ENCODE results near the gene IGLL5.

Gene IGLL5

DNA sequence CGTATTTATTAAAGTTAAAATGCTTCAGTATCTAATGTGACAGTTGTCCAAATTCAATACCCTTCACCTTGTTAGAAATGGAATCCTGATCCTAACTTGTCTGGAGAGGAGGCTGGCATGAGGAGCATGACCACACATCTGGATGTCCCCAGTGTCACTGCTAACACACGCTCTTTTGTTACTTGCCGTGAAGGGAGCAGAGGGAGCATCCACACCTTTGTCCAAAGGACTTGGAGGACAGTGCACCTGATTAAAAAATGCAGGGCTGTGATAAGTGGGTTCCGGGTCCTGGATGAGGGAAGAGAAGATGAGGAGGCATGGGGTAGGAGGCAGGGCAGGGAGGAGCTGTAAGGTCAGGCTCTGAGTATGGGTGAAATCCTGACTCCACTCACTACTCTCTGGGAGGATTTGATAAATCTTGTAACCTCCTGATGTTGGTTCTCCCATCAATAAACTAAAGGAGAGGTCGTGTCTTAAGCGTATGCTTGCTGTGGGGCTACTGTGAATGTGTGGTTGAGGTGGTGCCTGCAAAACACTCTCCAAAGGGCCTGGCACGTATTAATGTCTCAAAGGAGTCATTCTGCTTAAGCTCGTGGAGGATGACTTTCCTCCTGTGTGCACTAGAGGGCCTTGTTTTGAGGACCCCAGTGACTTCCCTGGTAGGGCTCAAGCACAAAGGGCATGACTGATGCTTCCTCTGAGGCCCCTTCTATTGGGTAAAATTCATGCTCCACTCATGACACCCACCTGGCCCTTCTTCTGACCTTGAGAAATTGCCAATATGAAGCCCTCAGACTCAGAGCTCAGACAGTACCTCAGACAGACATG lies 16.8 kb upstream of the IGLL5 start:
- no peak overlapping the region for H3K9ac ChIP-seq (ENCODE audit: low read length)

DNA sequence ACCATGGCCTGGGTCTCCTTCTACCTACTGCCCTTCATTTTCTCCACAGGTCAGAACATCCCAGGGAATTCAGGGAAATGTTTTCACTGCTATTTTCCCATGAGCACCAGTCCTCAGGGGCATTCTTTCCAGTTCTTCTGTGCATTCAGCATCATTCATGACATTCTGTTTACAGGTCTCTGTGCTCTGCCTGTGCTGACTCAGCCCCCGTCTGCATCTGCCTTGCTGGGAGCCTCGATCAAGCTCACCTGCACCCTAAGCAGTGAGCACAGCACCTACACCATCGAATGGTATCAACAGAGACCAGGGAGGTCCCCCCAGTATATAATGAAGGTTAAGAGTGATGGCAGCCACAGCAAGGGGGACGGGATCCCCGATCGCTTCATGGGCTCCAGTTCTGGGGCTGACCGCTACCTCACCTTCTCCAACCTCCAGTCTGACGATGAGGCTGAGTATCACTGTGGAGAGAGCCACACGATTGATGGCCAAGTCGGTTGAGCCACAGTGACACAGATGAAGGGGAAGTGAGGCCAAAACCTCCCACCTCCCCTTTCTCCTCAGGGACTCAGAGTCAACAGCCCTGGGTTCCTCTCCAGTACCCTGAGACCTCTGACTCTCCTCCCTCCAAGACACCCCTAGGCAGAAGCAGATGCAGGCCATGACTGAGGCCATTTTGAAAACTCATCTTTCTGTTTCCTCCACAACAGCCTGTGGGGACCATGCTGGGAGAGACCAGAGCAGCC lies 15.9 kb upstream of the IGLL5 start:
- no peaks in the 10 kb centered on the region for H3K36me3 ChIP-seq (replicated peaks; ENCODE audit: low read depth, low read length)
- H4K20me1 ChIP-seq (ENCODE audit: insufficient read depth, low read length): no peaks in the 10 kb centered on the region
- no peak overlapping the region for H3K4me2 ChIP-seq (ENCODE audit: low read length)
- no peaks in the 10 kb centered on the region for H3K4me1 ChIP-seq (ENCODE audit: low read length)
- H3K27ac ChIP-seq (ENCODE audit: low read length): no peak overlapping the region
- no peaks in the 10 kb centered on the region for H3K9me3 ChIP-seq (ENCODE audit: insufficient read depth, low read length)
- no peaks in the 10 kb centered on the region for H3K79me2 ChIP-seq (ENCODE audit: low read length)
- no peak overlapping the region for H2AFZ ChIP-seq (ENCODE audit: low read depth, low read length)
- H3K9ac ChIP-seq (ENCODE audit: low read length): no peak overlapping the region
- H3K27me3 ChIP-seq (ENCODE audit: low read depth, low read length): no peaks in the 10 kb centered on the region
- no peak overlapping the region for H3K4me3 ChIP-seq (ENCODE audit: low read length)
- TF ChIP-seq, protein P1, sequence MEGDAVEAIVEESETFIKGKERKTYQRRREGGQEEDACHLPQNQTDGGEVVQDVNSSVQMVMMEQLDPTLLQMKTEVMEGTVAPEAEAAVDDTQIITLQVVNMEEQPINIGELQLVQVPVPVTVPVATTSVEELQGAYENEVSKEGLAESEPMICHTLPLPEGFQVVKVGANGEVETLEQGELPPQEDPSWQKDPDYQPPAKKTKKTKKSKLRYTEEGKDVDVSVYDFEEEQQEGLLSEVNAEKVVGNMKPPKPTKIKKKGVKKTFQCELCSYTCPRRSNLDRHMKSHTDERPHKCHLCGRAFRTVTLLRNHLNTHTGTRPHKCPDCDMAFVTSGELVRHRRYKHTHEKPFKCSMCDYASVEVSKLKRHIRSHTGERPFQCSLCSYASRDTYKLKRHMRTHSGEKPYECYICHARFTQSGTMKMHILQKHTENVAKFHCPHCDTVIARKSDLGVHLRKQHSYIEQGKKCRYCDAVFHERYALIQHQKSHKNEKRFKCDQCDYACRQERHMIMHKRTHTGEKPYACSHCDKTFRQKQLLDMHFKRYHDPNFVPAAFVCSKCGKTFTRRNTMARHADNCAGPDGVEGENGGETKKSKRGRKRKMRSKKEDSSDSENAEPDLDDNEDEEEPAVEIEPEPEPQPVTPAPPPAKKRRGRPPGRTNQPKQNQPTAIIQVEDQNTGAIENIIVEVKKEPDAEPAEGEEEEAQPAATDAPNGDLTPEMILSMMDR (IDR thresholded peaks at IDR 0.05; ENCODE audit: low read depth, low read length): no peak
- no peak for TF ChIP-seq EZH2phosphoT487 (IDR thresholded peaks at IDR 0.05; ENCODE audit: low read depth)

More for the DNA sequence above, 16.8 kb upstream of the IGLL5 start:
- no peak overlapping the region for H3K27ac ChIP-seq (ENCODE audit: low read length)
- H3K79me2 ChIP-seq (ENCODE audit: low read length): no peaks in the 10 kb centered on the region
- H3K27me3 ChIP-seq (ENCODE audit: low read depth, low read length): no peaks in the 10 kb centered on the region
- TF ChIP-seq EZH2phosphoT487 (IDR thresholded peaks at IDR 0.05; ENCODE audit: low read depth): no peak
- TF ChIP-seq, protein P1 (IDR thresholded peaks at IDR 0.05; ENCODE audit: low read depth, low read length): no peak
- no peaks in the 10 kb centered on the region for H3K4me1 ChIP-seq (ENCODE audit: low read length)
- H3K4me2 ChIP-seq (ENCODE audit: low read length): no peak overlapping the region
- no peak overlapping the region for H3K4me3 ChIP-seq (ENCODE audit: low read length)
- H3K36me3 ChIP-seq (replicated peaks; ENCODE audit: low read depth, low read length): no peaks in the 10 kb centered on the region
- no peaks in the 10 kb centered on the region for H4K20me1 ChIP-seq (ENCODE audit: insufficient read depth, low read length)
- H3K9me3 ChIP-seq (ENCODE audit: insufficient read depth, low read length): no peaks in the 10 kb centered on the region
- H2AFZ ChIP-seq (ENCODE audit: low read depth, low read length): no peak overlapping the region

DNA sequence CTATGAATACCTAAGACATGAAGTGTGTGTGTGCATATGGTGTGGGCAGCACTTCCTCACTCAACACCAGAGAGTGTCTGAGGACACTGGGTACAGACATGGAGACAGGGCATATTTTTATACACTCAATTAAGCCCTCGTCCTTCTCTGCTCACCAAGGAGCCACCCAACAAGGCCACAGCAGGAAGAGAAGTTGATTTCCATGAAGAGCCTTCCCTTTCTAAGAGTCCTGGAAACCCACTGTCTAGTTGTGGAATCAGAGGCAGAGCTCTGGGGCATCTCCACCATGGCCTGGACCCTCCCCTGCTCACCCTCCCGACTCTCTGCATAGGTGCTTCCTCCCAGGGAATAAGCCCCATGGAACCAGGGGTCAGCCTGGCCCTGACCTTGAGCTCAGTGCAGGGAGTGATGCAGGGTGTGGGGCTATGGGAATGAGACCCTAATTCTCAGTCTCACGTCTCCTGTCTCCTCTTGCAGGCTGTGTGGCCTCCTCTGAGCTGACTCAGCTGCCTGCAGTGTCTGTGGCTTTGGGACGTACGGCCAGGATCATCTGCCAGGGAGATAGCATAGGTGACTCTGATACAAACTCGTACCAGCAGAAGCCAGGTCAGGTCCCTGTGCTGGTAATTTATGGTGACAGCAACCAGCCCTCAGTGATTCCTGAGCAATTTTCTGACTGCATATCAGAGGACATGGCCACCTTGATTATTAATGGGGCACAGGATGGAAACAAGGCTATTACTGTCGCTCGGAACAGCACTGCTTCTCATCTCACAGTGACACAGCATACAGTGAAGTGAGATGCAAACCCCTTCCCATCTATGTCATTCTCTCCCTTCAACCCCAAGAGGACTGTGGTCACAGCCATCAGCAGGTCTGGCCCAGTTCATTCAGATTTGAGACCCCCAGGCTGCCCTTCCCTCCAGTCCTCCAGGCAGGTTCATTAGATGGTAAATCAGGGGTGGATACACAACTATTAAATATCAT lies 14.6 kb upstream of the IGLL5 start:
- Histone ChIP-seq H3K27ac (ENCODE audit: low read length) (no peak overlapping the region), H3K4me3 (ENCODE audit: low read length) (no peak overlapping the region), H3K9ac (ENCODE audit: low read length) (no peak overlapping the region), H3K79me2 (ENCODE audit: low read length) (no peaks in the 10 kb centered on the region), H2AFZ (ENCODE audit: low read depth, low read length) (no peak overlapping the region), H3K36me3 (replicated peaks; ENCODE audit: low read depth, low read length) (no peaks in the 10 kb centered on the region), H3K27me3 (ENCODE audit: low read depth, low read length) (no peaks in the 10 kb centered on the region), H3K4me1 (ENCODE audit: low read length) (no peaks in the 10 kb centered on the region), H4K20me1 (ENCODE audit: insufficient read depth, low read length) (no peaks in the 10 kb centered on the region), H3K4me2 (ENCODE audit: low read length) (no peak overlapping the region), H3K9me3 (ENCODE audit: insufficient read depth, low read length) (no peaks in the 10 kb centered on the region)
- TF ChIP-seq, protein P1 (IDR thresholded peaks at IDR 0.05; ENCODE audit: low read depth, low read length): no peak
- TF ChIP-seq EZH2phosphoT487 (IDR thresholded peaks at IDR 0.05; ENCODE audit: low read depth): no peak
